Activated B cell treated with CpG ODN at 0.5 μM for 24 hours (primary cell): ENCODE results near the gene CAPN9. TPM values are rescaled to one million over a fixed set of nuclear protein-coding genes. Genes with fewer than 3 reads are reported as not detected.

Experiments
- ATAC-seq: fragments of 200-7000 bp; cut with Tn5 transposase; one replicate; pipeline ENCODE4 v1.10.0; 2021; ENCODE audit warnings: low read depth, mild to moderate bottlenecking, moderate library complexity
- CTCF ChIA-PET: fragments of 350-600 bp; sonication (Branson Sonifier 250); formaldehyde crosslinking; loops from one replicate; lab custom pipeline; 2021; ENCODE audit warnings: antibody characterized with exemption; lab: Charles Lee
- POLR2A ChIA-PET: fragments of 350-600 bp; sonication (Branson Sonifier 250); formaldehyde crosslinking; loops from one replicate; lab custom pipeline; 2021; ENCODE audit warnings: antibody characterized with exemption; lab: Charles Lee
- DNase-seq: peaks from one replicate; pipeline ENCODE4 v3.0.0; 2022
- H3K27ac Mint-ChIP-seq: one replicate; pipeline ENCODE4 v1.8.0; 2020; ENCODE audit warnings: mixed read lengths
- H3K27me3 Mint-ChIP-seq: one replicate; pipeline ENCODE4 v1.8.0; 2021; ENCODE audit warnings: mixed read lengths
- H3K36me3 Mint-ChIP-seq: one replicate; pipeline ENCODE4 v1.8.0; 2021; ENCODE audit warnings: low read depth, mixed read lengths
- H3K4me1 Mint-ChIP-seq: one replicate; pipeline ENCODE4 v1.8.0; 2021; ENCODE audit warnings: mixed read lengths
- H3K4me3 Mint-ChIP-seq: one replicate; pipeline ENCODE4 v1.8.0; 2020; ENCODE audit warnings: mild to moderate bottlenecking, mixed read lengths
- H3K9me3 Mint-ChIP-seq: one replicate; pipeline ENCODE4 v1.8.0; 2020; ENCODE audit warnings: mixed read lengths
- CTCF ChIP-seq: fragments of 200-600 bp; IDR thresholded peaks from one replicate; pipeline ENCODE4 v1.8.0; 2022; ENCODE audit warnings: antibody characterized with exemption, mild to moderate bottlenecking
- intact Hi-C: fragments of 100-400 bp; cut with micrococcal nuclease; formaldehyde crosslinking; loops from one replicate; pipeline ENCODE4 v1.15.1; 2024
- total RNA-seq: library from RNA; stranded (reverse); gene quantifications from 2 replicates; pipeline ENCODE4 v1.2.3, GENCODE V29; 2022

CAPN9 gene
- total RNA-seq, 1 donor from 2014 or later, result not detected

- CTCF ChIA-PET, result no interaction called here
- no peak for ATAC-seq
- peaks cover 9% of the 10 kb centered on the region for H3K27me3 Mint-ChIP-seq
- no peaks in the 10 kb centered on the region for H3K36me3 Mint-ChIP-seq
- DNase-seq, result no peak
- POLR2A ChIA-PET, result no interaction called here
- TF ChIP-seq CTCF, result no peak
- H3K27ac Mint-ChIP-seq, result no peak overlapping the region
- intact Hi-C loops, result no loop called here
- no peaks in the 10 kb centered on the region for H3K4me1 Mint-ChIP-seq
- H3K9me3 Mint-ChIP-seq, result no peaks in the 10 kb centered on the region
- no peak overlapping the region for H3K4me3 Mint-ChIP-seq
Measured at GRCh38 chr1:230770317-230770716, 23.1 kb downstream of the CAPN9 start.

DNA sequence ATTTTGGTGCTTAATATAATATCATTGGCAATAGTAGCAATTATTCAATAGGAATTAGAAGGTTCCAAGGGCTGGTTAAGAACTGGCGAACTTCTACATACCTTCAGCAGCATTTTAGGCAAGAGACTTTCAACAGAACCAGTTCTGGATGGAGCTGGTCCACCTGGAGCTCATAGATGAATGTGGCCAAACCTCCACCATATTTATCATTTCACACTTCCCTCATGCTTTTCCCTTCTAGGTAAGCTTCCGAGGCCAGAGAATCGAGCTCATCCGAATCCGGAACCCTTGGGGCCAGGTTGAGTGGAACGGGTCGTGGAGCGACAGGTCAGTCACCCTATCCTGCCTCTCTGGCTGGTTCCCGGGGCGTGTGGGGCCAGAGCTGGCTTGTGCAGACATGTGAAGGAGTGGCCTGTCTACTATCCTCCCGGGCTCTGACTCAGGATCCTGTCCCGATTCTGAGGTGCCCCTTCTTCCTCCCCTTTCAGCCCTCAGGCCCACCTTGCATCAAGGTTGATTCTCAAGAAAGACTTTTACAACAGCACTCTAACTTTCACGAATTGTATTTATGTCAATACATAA is 24.7 kb downstream of the CAPN9 start:
- ChIA-PET POLR2A (no interaction called here), CTCF (no interaction called here)
- DNase-seq, result no peak
- H3K4me3 Mint-ChIP-seq, result no peak overlapping the region
- H3K27ac Mint-ChIP-seq, result no peak overlapping the region
- no peak for ATAC-seq
- no peaks in the 10 kb centered on the region for H3K9me3 Mint-ChIP-seq
- H3K27me3 Mint-ChIP-seq, result peaks cover 12% of the 10 kb centered on the region
- H3K36me3 Mint-ChIP-seq, result no peaks in the 10 kb centered on the region
- intact Hi-C loops, result no loop called here
- no peaks in the 10 kb centered on the region for H3K4me1 Mint-ChIP-seq
- TF ChIP-seq CTCF, result no peak

GRCh38 chr1:230772457-230773395 is 25.5 kb downstream of the CAPN9 start:
- Mint-ChIP-seq H3K27me3 (peaks cover 12% of the 10 kb centered on the region), H3K27ac (no peak overlapping the region), H3K4me1 (no peaks in the 10 kb centered on the region), H3K9me3 (no peaks in the 10 kb centered on the region), H3K4me3 (no peak overlapping the region), H3K36me3 (no peaks in the 10 kb centered on the region)
- TF ChIP-seq CTCF, result no peak
- ChIA-PET CTCF (no interaction called here), POLR2A (no interaction called here)
- ATAC-seq (no peak), DNase-seq (no peak)
- intact Hi-C loops, result no loop called here

DNA sequence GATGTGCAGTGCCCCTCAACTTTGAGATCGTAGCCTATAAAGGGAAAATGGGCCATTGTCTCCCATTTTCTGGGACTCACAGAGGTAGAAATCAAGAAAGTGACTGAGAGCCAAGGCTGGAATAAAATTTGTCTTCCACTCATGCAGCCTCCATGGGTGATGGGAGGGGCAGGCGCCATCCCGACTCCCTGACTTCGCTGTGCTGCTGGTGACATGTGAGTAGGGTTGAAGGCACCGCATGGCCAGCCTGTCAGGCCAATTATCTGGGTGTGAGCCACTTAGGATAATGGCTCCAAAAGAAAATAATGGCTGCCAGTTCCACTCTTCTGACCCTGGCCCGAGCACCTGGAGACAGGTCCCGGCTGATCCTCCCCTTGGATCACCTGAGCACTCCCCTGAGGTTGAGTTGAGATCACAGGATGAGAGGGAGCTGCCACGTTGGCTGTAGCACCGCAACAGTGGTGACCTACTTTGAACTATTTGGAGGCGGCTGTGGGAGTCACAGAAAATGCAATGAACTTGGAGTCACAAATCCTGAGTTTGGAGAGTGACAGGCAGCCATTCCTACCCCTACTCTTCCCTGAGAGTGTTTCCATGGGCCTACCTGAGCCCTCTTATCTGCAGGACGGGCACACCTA is 26.3 kb downstream of the CAPN9 start:
- Mint-ChIP-seq H3K4me1 (no peaks in the 10 kb centered on the region), H3K4me3 (no peak overlapping the region), H3K27ac (no peak overlapping the region), H3K27me3 (peaks cover 12% of the 10 kb centered on the region), H3K9me3 (no peaks in the 10 kb centered on the region), H3K36me3 (no peaks in the 10 kb centered on the region)
- no peak for ATAC-seq
- POLR2A ChIA-PET, result no interaction called here
- no peak for DNase-seq
- CTCF ChIA-PET, result no interaction called here
- intact Hi-C loops, result no loop called here
- TF ChIP-seq CTCF, result no peak

DNA sequence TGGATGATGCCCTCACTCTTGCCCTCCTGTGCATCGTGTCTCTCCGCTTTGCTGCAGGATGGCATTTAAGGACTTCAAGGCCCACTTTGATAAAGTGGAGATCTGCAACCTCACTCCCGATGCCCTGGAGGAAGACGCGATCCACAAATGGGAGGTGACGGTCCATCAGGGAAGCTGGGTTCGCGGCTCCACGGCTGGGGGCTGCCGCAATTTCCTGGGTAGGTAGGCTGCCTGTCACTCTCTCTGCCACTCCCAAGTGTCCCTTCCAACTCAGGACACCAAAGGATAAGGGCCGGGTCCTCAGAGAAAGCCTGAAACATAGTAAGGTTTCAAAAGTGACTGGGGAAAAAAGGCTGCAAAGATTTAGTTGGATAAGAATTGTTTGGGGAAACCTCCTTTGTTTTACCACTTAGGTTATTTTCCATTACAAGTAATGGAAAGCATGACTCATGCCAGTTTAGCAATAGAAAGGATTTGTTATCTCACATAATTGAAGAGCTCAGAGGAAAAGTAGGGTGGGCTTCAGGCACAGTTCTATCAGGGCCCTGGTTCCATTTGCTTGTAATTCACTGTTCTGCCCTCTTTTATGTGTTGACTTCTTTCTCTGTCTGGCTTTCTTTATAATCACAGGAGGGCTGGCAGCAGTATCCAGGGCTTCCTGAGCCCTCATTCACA is 31.9 kb downstream of the CAPN9 start:
- H3K27me3 Mint-ChIP-seq, result peaks cover 12% of the 10 kb centered on the region
- no peak for ATAC-seq
- DNase-seq, result no peak
- H3K4me1 Mint-ChIP-seq, result no peaks in the 10 kb centered on the region
- TF ChIP-seq CTCF, result no peak
- intact Hi-C loops, result no loop called here
- H3K27ac Mint-ChIP-seq, result no peak overlapping the region
- ChIA-PET CTCF (no interaction called here), POLR2A (no interaction called here)
- H3K36me3 Mint-ChIP-seq, result no peaks in the 10 kb centered on the region
- H3K4me3 Mint-ChIP-seq, result no peak overlapping the region
- no peaks in the 10 kb centered on the region for H3K9me3 Mint-ChIP-seq
